Measurements from ENCODE around the gene PJA2.

PJA2 gene

GRCh38 chr5:109373932-109374331 lies 35.8 kb downstream of the PJA2 start:
- H3K4me3 ChIP-seq (replicated peaks; ENCODE audit: low read depth, low read length), result no peak overlapping the region
- no peak for DNase-seq (ENCODE audit: low read depth)
- TF ChIP-seq CTCF (IDR thresholded peaks at IDR 0.05; ENCODE audit: low read length, missing control alignments), result no peak

DNA sequence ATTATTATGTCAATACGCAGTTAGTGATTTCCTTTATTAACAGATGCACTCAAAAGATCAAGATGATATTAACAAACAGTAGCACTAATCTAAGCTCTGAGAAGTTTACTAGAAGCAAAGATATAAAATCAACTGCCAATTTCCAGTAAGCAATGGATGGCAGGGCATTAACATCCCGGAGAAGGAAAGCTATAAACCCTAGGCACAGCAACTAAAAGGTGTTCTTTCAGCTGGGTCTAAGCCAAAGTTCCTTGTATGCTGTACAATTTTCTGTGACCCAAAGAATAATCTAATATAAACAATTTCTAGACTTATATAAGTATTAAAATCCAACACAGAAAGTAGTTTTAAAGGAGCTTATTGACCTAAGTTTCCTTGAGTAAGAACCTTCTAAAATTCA lies 39.4 kb downstream of the PJA2 start:
- no peak for TF ChIP-seq CTCF (IDR thresholded peaks at IDR 0.05; ENCODE audit: low read length, missing control alignments)
- DNase-seq (ENCODE audit: low read depth), result no peak
- no peak overlapping the region for H3K4me3 ChIP-seq (replicated peaks; ENCODE audit: low read depth, low read length)

GRCh38 chr5:109365653-109366052 lies 44.1 kb downstream of the PJA2 start:
- H3K4me3 ChIP-seq (replicated peaks; ENCODE audit: low read depth, low read length), result no peak overlapping the region
- TF ChIP-seq CTCF (IDR thresholded peaks at IDR 0.05; ENCODE audit: low read length, missing control alignments), result no peak
- DNase-seq (ENCODE audit: low read depth), result no peak

DNA sequence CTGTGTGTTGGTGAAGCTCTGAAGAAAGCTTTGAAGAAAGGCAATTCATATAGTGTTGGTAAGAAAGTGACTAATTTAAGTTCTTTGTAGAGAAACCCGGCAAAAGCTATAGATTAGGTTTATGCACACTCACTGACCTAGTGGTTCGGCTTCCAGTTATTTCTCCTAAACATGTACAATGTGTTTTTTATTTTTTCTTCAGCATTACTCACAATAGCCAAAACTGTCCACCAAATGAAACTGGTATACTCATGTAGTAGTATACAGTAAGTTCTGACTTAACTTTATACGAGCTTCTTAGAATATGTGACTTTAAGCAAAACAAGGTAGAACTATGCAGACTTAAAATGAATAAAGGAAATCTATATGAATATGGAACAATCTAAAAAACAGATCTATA lies 44.8 kb downstream of the PJA2 start:
- DNase-seq (ENCODE audit: low read depth), result no peak
- no peak overlapping the region for H3K4me3 ChIP-seq (replicated peaks; ENCODE audit: low read depth, low read length)
- no peak for TF ChIP-seq CTCF (IDR thresholded peaks at IDR 0.05; ENCODE audit: low read length, missing control alignments)

DNA sequence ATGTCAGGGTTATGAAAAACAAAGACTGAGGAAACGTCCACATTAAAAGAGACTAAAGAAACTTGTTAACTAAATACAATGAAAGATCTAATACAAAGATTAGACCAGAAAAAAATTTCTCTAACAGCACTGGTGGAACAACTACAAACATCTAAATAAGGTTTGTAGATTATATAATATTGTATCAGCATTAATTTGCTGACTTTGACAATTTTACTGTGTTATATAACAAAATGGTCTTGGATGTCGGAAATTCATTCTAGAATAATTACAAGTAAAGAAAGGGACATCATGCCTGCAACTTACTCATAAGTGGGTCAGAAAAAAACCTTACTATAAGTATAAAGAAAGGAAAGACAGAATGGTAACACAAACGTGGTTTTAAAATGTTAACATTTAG lies 50.1 kb downstream of the PJA2 start:
- no peak for DNase-seq (ENCODE audit: low read depth)
- no peak overlapping the region for H3K4me3 ChIP-seq (replicated peaks; ENCODE audit: low read depth, low read length)
- no peak for TF ChIP-seq CTCF (IDR thresholded peaks at IDR 0.05; ENCODE audit: low read length, missing control alignments)

DNA sequence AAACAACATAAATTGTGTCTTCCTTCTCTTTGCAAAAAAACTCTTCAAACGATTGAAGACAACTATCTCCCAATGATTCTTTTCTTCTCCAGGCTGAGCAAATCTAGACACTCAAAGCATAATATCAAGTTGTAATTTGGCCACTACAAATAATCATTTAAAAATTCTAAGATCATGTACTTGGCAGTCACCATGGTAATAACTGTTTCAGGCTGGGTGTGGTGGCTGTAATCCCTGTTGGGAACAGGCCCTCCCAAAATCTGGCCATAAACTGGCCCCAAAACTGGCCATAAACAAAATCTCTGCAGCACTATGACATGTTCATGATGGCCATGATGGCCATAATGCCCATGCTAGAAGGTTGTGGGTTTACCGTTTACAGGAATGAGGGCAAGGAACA lies 52.0 kb downstream of the PJA2 start:
- no peak for TF ChIP-seq CTCF (IDR thresholded peaks at IDR 0.05; ENCODE audit: low read length, missing control alignments)
- no peak for DNase-seq (ENCODE audit: low read depth)
- H3K4me3 ChIP-seq (replicated peaks; ENCODE audit: low read depth, low read length), result no peak overlapping the region

GRCh38 chr5:109354761-109355160 lies 55.0 kb downstream of the PJA2 start:
- no peak overlapping the region for H3K4me3 ChIP-seq (replicated peaks; ENCODE audit: low read depth, low read length)
- DNase-seq (ENCODE audit: low read depth), result no peak
- TF ChIP-seq CTCF (IDR thresholded peaks at IDR 0.05; ENCODE audit: low read length, missing control alignments), result no peak
